Right lobe of liver (tissue), 4 donors: Measurements from ENCODE around the gene VSIG10L.

Source experiments
- CTCF ChIP-seq, 4 donors: fragments of 200-600 bp in 3 of 4; fragments of 450-650 bp in 1 of 4; IDR thresholded peaks; one replicate each; pipeline versions ENCODE4 v1.5.1 to v1.8.0; 2016 to 2022; ENCODE audit warnings: antibody characterized with exemption in 4 of 4, mild to moderate bottlenecking in 2 of 4
- POLR2A ChIP-seq: fragments of 450-650 bp; IDR thresholded peaks from one replicate; pipeline ENCODE4 v1.6.1; 2017; ENCODE audit warnings: antibody characterized with exemption, mild to moderate bottlenecking
- donor health status: DM: no; HTN: no; CAD: no.
- donor health status: DM: no; HTN: no; CAD: no.
- donor health status: DM: no; HTN: yes; CAD: no.

- TF ChIP-seq CTCF (IDR thresholded peaks at IDR 0.05) (no peak), POLR2A (no peak)
Observed at GRCh38 chr19:51341976-51342580, at the start of gene VSIG10L.
